Parathyroid adenoma (tissue), 2 donors: Measurements from ENCODE around the gene DLL4.
A peak's percentile ranks its signal among the peaks of the same experiment; 100 is the strongest.

Source experiments
- H2AFZ ChIP-seq: fragments of 300-600 bp; sonication (generic); one replicate; pipeline ENCODE4 v1.7.0; 2017; ENCODE audit warnings: antibody characterized with exemption, mild to moderate bottlenecking
- H3K27ac ChIP-seq: fragments of 300-600 bp; sonication (generic); one replicate; pipeline ENCODE4 v1.7.0; 2017
- H3K27me3 ChIP-seq: fragments of 300-600 bp; sonication (generic); one replicate; pipeline ENCODE4 v1.7.0; 2017; ENCODE audit warnings: low read length; ENCODE audit not compliant: control insufficient read depth, insufficient read depth
- H3K36me3 ChIP-seq: fragments of 300-600 bp; sonication (generic); one replicate; pipeline ENCODE4 v1.7.0; 2017; ENCODE audit warnings: low read length; ENCODE audit not compliant: control insufficient read depth, insufficient read depth
- H3K4me1 ChIP-seq: fragments of 300-600 bp; sonication (generic); one replicate; pipeline ENCODE4 v1.7.0; 2017; ENCODE audit warnings: control low read depth
- H3K4me2 ChIP-seq: fragments of 300-600 bp; sonication (generic); one replicate; pipeline ENCODE4 v1.7.0; 2017; ENCODE audit warnings: low read length
- H3K4me3 ChIP-seq: fragments of 300-600 bp; sonication (generic); one replicate; pipeline ENCODE4 v1.7.0; 2017; ENCODE audit warnings: low read depth, low read length
- H3K79me2 ChIP-seq: fragments of 300-600 bp; sonication (generic); one replicate; pipeline ENCODE4 v1.7.0; 2017; ENCODE audit warnings: control low read depth
- H3K9ac ChIP-seq: fragments of 300-600 bp; sonication (generic); one replicate; pipeline ENCODE4 v1.7.0; 2017; ENCODE audit warnings: mild to moderate bottlenecking
- H3K9me3 ChIP-seq: fragments of 300-600 bp; sonication (generic); one replicate; pipeline ENCODE4 v1.7.0; 2017; ENCODE audit warnings: low read length; ENCODE audit not compliant: control insufficient read depth
- TF ChIP-seq, protein P1 (sequence below): fragments of 300-600 bp; sonication (generic); IDR thresholded peaks from one replicate; pipeline ENCODE4 v1.7.0; 2017; ENCODE audit warnings: antibody characterized with exemption, mild to moderate bottlenecking
- donor health status: primary hyperparathyroidism.

The DLL4 gene

DNA sequence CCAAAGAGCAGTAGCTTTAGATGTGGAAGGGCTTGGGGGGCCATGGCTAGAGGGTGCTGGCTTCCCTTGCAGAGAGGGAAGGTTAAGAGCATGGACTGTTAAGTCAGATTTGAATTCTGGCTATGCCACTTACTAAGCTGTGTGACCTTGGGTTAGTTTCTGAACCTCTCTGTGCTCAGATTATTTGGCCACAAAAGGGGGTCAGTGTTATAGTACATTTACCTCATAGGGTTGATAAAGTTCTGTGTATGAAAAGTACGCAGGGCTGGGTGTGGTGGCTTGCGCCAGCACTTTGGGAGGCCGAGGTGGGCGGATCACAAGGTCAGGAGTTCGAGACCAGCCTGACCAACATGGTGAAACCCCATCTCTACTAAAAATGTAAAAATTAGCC, 28.1 kb upstream of the DLL4 start:
- Histone ChIP-seq H2AFZ (no peak overlapping the region), H3K36me3 (no peaks in the 10 kb centered on the region), H3K27ac (no peak overlapping the region), H3K9me3 (no peaks in the 10 kb centered on the region), H3K27me3 (no peaks in the 10 kb centered on the region), H3K79me2 (no peaks in the 10 kb centered on the region), H3K4me3 (no peak overlapping the region), H3K4me2 (no peak overlapping the region), H3K4me1 (no peaks in the 10 kb centered on the region), H3K9ac (no peak overlapping the region)
- TF ChIP-seq, protein P1, sequence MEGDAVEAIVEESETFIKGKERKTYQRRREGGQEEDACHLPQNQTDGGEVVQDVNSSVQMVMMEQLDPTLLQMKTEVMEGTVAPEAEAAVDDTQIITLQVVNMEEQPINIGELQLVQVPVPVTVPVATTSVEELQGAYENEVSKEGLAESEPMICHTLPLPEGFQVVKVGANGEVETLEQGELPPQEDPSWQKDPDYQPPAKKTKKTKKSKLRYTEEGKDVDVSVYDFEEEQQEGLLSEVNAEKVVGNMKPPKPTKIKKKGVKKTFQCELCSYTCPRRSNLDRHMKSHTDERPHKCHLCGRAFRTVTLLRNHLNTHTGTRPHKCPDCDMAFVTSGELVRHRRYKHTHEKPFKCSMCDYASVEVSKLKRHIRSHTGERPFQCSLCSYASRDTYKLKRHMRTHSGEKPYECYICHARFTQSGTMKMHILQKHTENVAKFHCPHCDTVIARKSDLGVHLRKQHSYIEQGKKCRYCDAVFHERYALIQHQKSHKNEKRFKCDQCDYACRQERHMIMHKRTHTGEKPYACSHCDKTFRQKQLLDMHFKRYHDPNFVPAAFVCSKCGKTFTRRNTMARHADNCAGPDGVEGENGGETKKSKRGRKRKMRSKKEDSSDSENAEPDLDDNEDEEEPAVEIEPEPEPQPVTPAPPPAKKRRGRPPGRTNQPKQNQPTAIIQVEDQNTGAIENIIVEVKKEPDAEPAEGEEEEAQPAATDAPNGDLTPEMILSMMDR = no peak

DNA sequence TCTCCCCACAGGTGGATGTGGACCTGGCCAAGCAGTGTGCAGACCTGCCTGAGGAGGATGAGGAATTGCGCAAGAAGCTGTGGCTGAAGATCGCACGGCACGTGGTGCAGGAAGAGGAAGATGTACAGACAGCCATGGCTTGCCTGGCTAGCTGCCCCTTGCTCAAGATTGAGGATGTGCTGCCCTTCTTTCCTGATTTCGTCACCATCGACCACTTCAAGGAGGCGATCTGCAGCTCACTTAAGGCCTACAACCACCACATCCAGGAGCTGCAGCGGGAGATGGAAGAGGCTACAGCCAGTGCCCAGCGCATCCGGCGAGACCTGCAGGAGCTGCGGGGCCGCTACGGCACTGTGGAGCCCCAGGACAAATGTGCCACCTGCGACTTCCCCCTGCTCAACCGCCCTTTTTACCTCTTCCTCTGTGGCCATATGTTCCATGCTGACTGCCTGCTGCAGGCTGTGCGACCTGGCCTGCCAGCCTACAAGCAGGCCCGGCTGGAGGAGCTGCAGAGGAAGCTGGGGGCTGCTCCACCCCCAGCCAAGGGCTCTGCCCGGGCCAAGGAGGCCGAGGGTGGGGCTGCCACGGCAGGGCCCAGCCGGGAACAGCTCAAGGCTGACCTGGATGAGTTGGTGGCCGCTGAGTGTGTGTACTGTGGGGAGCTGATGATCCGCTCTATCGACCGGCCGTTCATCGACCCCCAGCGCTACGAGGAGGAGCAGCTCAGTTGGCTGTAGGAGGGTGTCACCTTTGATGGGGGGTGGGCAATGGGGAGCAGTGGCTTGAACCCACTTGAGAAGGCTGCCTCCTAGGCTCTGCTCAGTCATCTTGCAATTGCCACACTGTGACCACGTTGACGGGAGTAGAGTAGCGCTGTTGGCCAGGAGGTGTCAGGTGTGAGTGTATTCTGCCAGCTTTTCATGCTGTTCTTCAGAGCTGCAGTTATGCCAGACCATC, 26.3 kb upstream of the DLL4 start:
- H3K4me2 ChIP-seq = no peak overlapping the region
- no peak overlapping the region for H3K9ac ChIP-seq
- no peaks in the 10 kb centered on the region for H3K27me3 ChIP-seq
- no peak overlapping the region for H2AFZ ChIP-seq
- H3K36me3 ChIP-seq = no peaks in the 10 kb centered on the region
- no peak overlapping the region for H3K4me3 ChIP-seq
- no peaks in the 10 kb centered on the region for H3K4me1 ChIP-seq
- H3K27ac ChIP-seq = no peak overlapping the region
- no peaks in the 10 kb centered on the region for H3K9me3 ChIP-seq
- TF ChIP-seq, protein P1 = no peak
- H3K79me2 ChIP-seq = no peaks in the 10 kb centered on the region

DNA sequence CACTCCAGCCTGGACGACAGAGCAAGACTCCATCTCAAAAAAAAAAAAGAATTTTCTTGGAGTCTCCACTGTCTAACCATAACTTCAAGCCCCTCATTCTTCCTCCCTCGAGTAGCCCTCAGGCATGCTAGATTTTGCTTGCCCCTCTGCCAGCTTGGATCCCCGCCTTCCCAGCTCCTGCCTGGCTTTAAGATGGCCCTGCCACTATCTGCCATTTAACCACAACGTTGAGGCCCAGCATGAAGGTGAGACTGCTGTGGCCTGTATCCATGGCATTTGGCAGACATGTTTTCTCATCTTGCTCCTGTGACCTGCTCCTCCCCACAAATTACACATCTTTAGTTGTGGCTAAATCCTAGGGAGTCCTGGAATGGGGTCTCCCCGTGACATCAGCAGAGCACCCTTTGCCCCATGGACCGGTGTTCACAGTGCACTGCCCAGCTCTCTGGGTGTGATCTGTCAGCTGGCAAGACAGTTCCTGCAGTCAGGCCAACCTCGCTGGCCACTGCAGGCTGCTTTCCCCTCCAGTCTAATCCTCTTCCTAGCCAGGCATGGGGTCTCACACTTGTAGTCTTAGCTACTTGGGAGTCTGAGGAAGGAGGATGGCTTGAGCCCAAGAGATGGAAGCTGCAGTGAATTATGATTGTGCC, 24.5 kb upstream of the DLL4 start:
- no peaks in the 10 kb centered on the region for H3K27me3 ChIP-seq
- no peak overlapping the region for H3K27ac ChIP-seq
- H3K9ac ChIP-seq = no peak overlapping the region
- H2AFZ ChIP-seq = no peak overlapping the region
- no peaks in the 10 kb centered on the region for H3K79me2 ChIP-seq
- H3K36me3 ChIP-seq = no peaks in the 10 kb centered on the region
- TF ChIP-seq, protein P1 = no peak
- no peak overlapping the region for H3K4me2 ChIP-seq
- no peaks in the 10 kb centered on the region for H3K4me1 ChIP-seq
- no peaks in the 10 kb centered on the region for H3K9me3 ChIP-seq
- no peak overlapping the region for H3K4me3 ChIP-seq

DNA sequence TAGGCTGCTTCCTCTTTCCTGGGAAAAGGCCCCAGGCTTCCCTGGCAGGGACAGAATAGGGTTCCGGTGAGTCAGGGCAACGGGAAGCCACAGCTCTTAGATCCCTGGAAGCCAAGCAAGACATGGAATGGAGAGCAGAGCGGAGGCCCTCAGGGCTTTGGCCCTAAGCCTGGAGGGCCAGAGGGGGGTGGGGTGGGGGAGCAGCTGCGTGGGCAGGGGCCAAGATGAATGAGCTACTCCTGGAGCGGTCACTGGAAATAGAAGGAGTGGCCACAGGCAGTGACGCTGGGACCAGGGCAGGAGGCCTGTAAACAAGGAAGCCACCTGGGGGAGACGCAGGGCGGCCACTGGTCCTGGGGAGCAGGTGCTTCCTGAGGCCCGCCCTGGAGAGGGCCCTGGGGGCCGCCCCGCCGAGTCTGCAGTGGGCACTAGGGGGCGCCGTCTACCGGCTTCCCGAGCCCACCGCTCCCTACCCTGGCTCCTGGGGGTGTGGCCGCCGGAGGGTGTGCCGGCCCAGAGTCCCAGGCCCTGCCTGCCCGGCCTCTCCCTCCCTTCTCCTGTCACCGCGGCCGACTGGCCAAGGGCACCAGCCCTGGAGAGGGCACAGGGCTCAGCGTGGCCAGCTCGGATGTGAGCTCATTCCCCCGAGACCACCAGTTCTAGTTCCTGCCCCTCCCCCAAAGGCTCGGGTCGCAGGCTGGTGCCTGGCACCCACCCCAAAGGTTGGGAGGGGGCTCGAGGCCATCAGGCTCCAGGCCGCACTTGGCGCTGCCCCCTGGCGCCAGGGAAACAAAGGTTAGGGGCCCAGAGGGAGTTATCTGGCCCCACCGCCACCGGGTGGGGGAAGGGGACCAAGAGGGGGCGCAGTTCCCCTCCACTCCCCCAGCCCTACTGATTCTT, 22.8 kb upstream of the DLL4 start:
- H3K4me1 ChIP-seq = no peaks in the 10 kb centered on the region

More for the DNA sequence above, 22.8 kb upstream of the DLL4 start:
- H3K79me2 ChIP-seq = no peaks in the 10 kb centered on the region
- peak overlapping the region; percentile 86 for H3K4me2 ChIP-seq
- H3K9me3 ChIP-seq = no peaks in the 10 kb centered on the region
- no peak overlapping the region for H3K9ac ChIP-seq
- TF ChIP-seq, protein P1 = peak; percentile 70
- H3K27me3 ChIP-seq = no peaks in the 10 kb centered on the region
- peak overlapping the region; percentile 49 for H3K4me3 ChIP-seq
- H3K27ac ChIP-seq = peak overlapping the region; percentile 74
- H2AFZ ChIP-seq = peak overlapping the region; percentile 75
- H3K36me3 ChIP-seq = no peaks in the 10 kb centered on the region
